ENCODE measurements around the gene TGFB1I1. TPM values are rescaled to one million over a fixed set of nuclear protein-coding genes. Genes with fewer than 3 reads are reported as not detected.
A peak's percentile ranks its signal among the peaks of the same experiment; 100 is the strongest.

The TGFB1I1 gene
- total and polyA plus RNA-seq, 2 experiments from 2014 or later, result 4.1 to 4.2 TPM

- TF ChIP-seq ZNF462 (CRISPR knock-in tag; IDR thresholded peaks at IDR 0.05) (no peak), EZH2 (IDR thresholded peaks at IDR 0.05; ENCODE audit: low read depth, unreplicated experiment) (no peak), CREB1 (CRISPR knock-in tag; IDR thresholded peaks at IDR 0.05; ENCODE audit: low read depth) (no peak)
Observed at GRCh38 chr16:31486045-31486444, 14.1 kb downstream of the TGFB1I1 start (continued).

GRCh38 chr16:31487071-31487719, 15.2 kb downstream of the TGFB1I1 start:
- Mint-ChIP-seq H3K27me3 (ENCODE audit: insufficient read depth, low read depth, poor library complexity) (peaks cover 58% of the 10 kb centered on the region), H3K9me3 (no peaks in the 10 kb centered on the region; the same call in 2 of the 3 replicates), H3K4me3 (peak overlapping the region; percentile 79), H3K36me3 (ENCODE audit: low read depth) (peaks cover 15% of the 10 kb centered on the region), H3K4me1 (peaks cover 17% of the 10 kb centered on the region; the same call in 2 of the 3 replicates), H3K27ac (no peak overlapping the region)
- Histone ChIP-seq H3K36me3 (ENCODE audit: insufficient read depth) (no peaks in the 10 kb centered on the region), H3K4me2 (peak overlapping the region; percentile 88), H3K27me3 (ENCODE audit: insufficient read depth) (peaks cover 65% of the 10 kb centered on the region), H3F3A (replicated peaks; ENCODE audit: low read depth) (no peaks in the 10 kb centered on the region), H3K27ac (ENCODE audit: low read depth) (no peak overlapping the region), H3K79me2 (replicated peaks; ENCODE audit: insufficient read depth) (no peaks in the 10 kb centered on the region), H3K9me2 (ENCODE audit: insufficient read depth) (no peaks in the 10 kb centered on the region), H3K4me3 (peak overlapping the region; percentile 71), H3K4me1 (ENCODE audit: insufficient read depth) (no peaks in the 10 kb centered on the region; the same call in 1 of the 2 replicates), H4K20me1 (replicated peaks; ENCODE audit: insufficient read depth) (no peaks in the 10 kb centered on the region), H2AFZ (peak overlapping the region; percentile 98)
- ATAC-seq (peak; percentile 3), DNase-seq (ENCODE audit: low spot score) (no peak)
- TF ChIP-seq EZH2phosphoT487 (IDR thresholded peaks at IDR 0.05; ENCODE audit: unreplicated experiment) (no peak), EZH2 (IDR thresholded peaks at IDR 0.05; ENCODE audit: low read depth, unreplicated experiment) (peak; percentile 70), CTCF (conservative IDR thresholded peaks at IDR 0.05; ENCODE audit: low read depth in 2 of 2) (no peak)

Data from GM23338 (cell line).